A673 (cell line): ENCODE data around the gene TRNAU1AP.
"Not testable (repeated sequence)": the region's sequence is repeated elsewhere in the genome, so short reads cannot be mapped to it uniquely, and the experiment has no call there.

Source experiments
- EZH2 ChIP-seq: fragments of 200-600 bp; sonication (generic); IDR thresholded peaks from 2 replicates; pipeline ENCODE4 v1.6.1; 2017; ENCODE audit warnings: borderline replicate concordance, low read depth, mild to moderate bottlenecking, mixed read lengths, antibody characterized with exemption, low read length; ENCODE audit not compliant: poor library complexity, severe bottlenecking
- TF ChIP-seq, protein P1 (sequence below): fragments of 300-800, 200-600 bp; sonication (generic); conservative IDR thresholded peaks from 2 replicates; pipeline ENCODE4 v1.5.1; 2017; ENCODE audit warnings: low read depth, mild to moderate bottlenecking, antibody characterized with exemption, low read length, moderate library complexity, mixed read lengths

GRCh38 chr1:28594686-28595411 lies 42.0 kb downstream of the TRNAU1AP start:
- TF ChIP-seq, protein P1, sequence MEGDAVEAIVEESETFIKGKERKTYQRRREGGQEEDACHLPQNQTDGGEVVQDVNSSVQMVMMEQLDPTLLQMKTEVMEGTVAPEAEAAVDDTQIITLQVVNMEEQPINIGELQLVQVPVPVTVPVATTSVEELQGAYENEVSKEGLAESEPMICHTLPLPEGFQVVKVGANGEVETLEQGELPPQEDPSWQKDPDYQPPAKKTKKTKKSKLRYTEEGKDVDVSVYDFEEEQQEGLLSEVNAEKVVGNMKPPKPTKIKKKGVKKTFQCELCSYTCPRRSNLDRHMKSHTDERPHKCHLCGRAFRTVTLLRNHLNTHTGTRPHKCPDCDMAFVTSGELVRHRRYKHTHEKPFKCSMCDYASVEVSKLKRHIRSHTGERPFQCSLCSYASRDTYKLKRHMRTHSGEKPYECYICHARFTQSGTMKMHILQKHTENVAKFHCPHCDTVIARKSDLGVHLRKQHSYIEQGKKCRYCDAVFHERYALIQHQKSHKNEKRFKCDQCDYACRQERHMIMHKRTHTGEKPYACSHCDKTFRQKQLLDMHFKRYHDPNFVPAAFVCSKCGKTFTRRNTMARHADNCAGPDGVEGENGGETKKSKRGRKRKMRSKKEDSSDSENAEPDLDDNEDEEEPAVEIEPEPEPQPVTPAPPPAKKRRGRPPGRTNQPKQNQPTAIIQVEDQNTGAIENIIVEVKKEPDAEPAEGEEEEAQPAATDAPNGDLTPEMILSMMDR, result not testable (repeated sequence)
- not testable (repeated sequence) for TF ChIP-seq EZH2
